Pancreas (tissue), 10 donors: ENCODE data around the gene PLAU. TPM values are rescaled to one million over a fixed set of nuclear protein-coding genes. Genes with fewer than 3 reads are reported as not detected.

ENCODE experiments used
- ATAC-seq, 4 donors: fragments of 200-7000 bp; cut with Tn5 transposase; one replicate each; pipeline versions ENCODE4 v1.8.0 to v1.9.1; 2020; ENCODE audit warnings: mild to moderate bottlenecking in 4 of 4, moderate library complexity in 4 of 4
- DNase-seq, 6 donors: peaks; one replicate each; pipeline ENCODE4 v3.0.0-alpha.2; 2020
- FAIRE-seq: peaks from 2 replicates; lab custom pipeline; 2012; peaks lifted over from hg19 to GRCh38; lab: Jason Lieb, UNC
- H3K27ac ChIP-seq, 4 donors: fragments of 200-600 bp; sonication (generic); 1 replicate in 3 of 4; 2 replicates in 1 of 4; pipeline versions ENCODE4 v1.5.0 to v1.8.0; 2020
- H3K27me3 ChIP-seq, 4 donors: fragments of 200-600 bp; one replicate each; pipeline ENCODE4 v1.8.0; 2021
- H3K36me3 ChIP-seq, 3 donors: fragments of 200-600 bp; sonication (generic) in 1 of 3; one replicate each; pipeline versions ENCODE4 v1.5.0 to v1.8.0; 2020 to 2021
- H3K4me1 ChIP-seq, 3 donors: fragments of 200-600 bp; one replicate each; pipeline ENCODE4 v1.8.0; 2021
- H3K4me3 ChIP-seq, 4 donors: fragments of 200-600 bp; sonication (generic) in 2 of 4; one replicate each; pipeline versions ENCODE4 v1.5.0 to v1.8.0; 2020 to 2021
- H3K9me3 ChIP-seq, 4 donors: fragments of 200-600 bp; one replicate each; pipeline ENCODE4 v1.8.0; 2021
- CTCF ChIP-seq, 4 donors: fragments of 200-600 bp; sonication (generic) in 3 of 4; IDR thresholded peaks; one replicate each; pipeline versions ENCODE4 v1.5.0 to v1.8.0; 2021; ENCODE audit warnings: antibody characterized with exemption in 4 of 4
- WGBS, 2 donors: extraction: QIAGEN DNeasy Blood & Tissue Kit; methylation state at CpG; one replicate each; pipeline ENCODE4 v1.1.7; 2013; 5-methylcytosine and 5-hydroxymethylcytosine counted together
- intact Hi-C, 3 donors: fragments of 100-400 bp; cut with DNase I; formaldehyde crosslinking; loops; one replicate each; pipeline versions ENCODE4 v1.11.1 to v1.14.2; 2022
- polyA plus RNA-seq, 2 donors: library from polyadenylated mRNA; stranded (reverse); fragments of 200-250 nt; gene quantifications; one replicate each; pipeline ENCODE4 v1.2.3, GENCODE V29; 2013
- total RNA-seq, 6 donors: library from RNA; stranded (reverse); fragmentation: NEBNext Ultra II Directional in 4 of 6; extraction: Animal tissue kit (Norgen Biotek cat#: 25700) in 4 of 6; gene quantifications; one replicate each; pipeline versions ENCODE4 v1.2.1 to v1.2.4, GENCODE V29; 2021 to 2023
- donor health status: healthy with polysubstance abuse.
- donor health status: DM: no; HTN: no; CAD: no; lungs with moderate emphysema.
- donor health status: DM: no; HTN: no; CAD: no.
- donor health status: control.
- donor health status: control.
- donor health status: Bipolar disorder and iron deficiency.
- donor health status: DM: yes; HTN: yes; CAD: no.
- donor health status: DM: no; HTN: no; CAD: no.
- donor health status: DM: no; HTN: no; CAD: no.
- donor health status: DM: yes; HTN: yes; CAD: no.

The PLAU gene
- total and polyA plus RNA-seq, 8 donors, result 1.5 to 16.3 (median 3.6) TPM

GRCh38 chr10:73876157-73876556 lies 34.8 kb upstream of the PLAU start:
- no peaks in the 10 kb centered on the region for H3K36me3 ChIP-seq
- peaks cover 0 to 4% (median 0%) of the 10 kb centered on the region in 3 donors for H3K4me1 ChIP-seq
- H3K27me3 ChIP-seq, result no peaks in the 10 kb centered on the region
- no peak overlapping the region for H3K4me3 ChIP-seq
- H3K27ac ChIP-seq, result no peak overlapping the region
- DNase-seq (peak in 1 of 6 donors; percentile 40), FAIRE-seq (no peak), ATAC-seq (no peak)
- TF ChIP-seq CTCF (IDR thresholded peaks at IDR 0.05), result no peak
- WGBS, 2 donors, result 45 to 48% methylated on average over 4 of the region's 4 CpGs
- no peaks in the 10 kb centered on the region for H3K9me3 ChIP-seq
- intact Hi-C loops, result no loop called here

GRCh38 chr10:73876566-73876965 lies 34.4 kb upstream of the PLAU start:
- FAIRE-seq (no peak), DNase-seq (no peak), ATAC-seq (no peak)
- no peaks in the 10 kb centered on the region for H3K36me3 ChIP-seq
- no peak overlapping the region for H3K4me3 ChIP-seq
- TF ChIP-seq CTCF (IDR thresholded peaks at IDR 0.05), result no peak
- intact Hi-C loops, result no loop called here
- H3K27me3 ChIP-seq, result no peaks in the 10 kb centered on the region
- no peak overlapping the region for H3K27ac ChIP-seq
- H3K4me1 ChIP-seq, result peaks cover 0 to 4% (median 0%) of the 10 kb centered on the region in 3 donors
- H3K9me3 ChIP-seq, result no peaks in the 10 kb centered on the region

- WGBS, 2 donors, result 71 to 86% methylated on average over 4 of the region's 4 CpGs
- no peaks in the 10 kb centered on the region for H3K27me3 ChIP-seq
- no peaks in the 10 kb centered on the region for H3K36me3 ChIP-seq
- H3K4me1 ChIP-seq, result peaks cover 0 to 4% (median 0%) of the 10 kb centered on the region in 3 donors
- no peak overlapping the region for H3K27ac ChIP-seq
- no peak for TF ChIP-seq CTCF (IDR thresholded peaks at IDR 0.05)
- intact Hi-C loops, result no loop called here
- no peaks in the 10 kb centered on the region for H3K9me3 ChIP-seq
- H3K4me3 ChIP-seq, result no peak overlapping the region
- ATAC-seq, result no peak
- no peak for DNase-seq
- FAIRE-seq, result no peak
Measured at GRCh38 chr10:73876971-73877370, 34.0 kb upstream of the PLAU start.

GRCh38 chr10:73877533-73878160 lies 33.3 kb upstream of the PLAU start:
- 77 to 82% methylated on average over 9 of the region's 9 CpGs for WGBS, 2 donors
- H3K4me1 ChIP-seq, result peaks cover 0 to 4% (median 0%) of the 10 kb centered on the region in 3 donors
- intact Hi-C loops, result no loop called here

More at GRCh38 chr10:73877533-73878160, 33.3 kb upstream of the PLAU start:
- Histone ChIP-seq H3K9me3 (no peaks in the 10 kb centered on the region), H3K27me3 (no peaks in the 10 kb centered on the region), H3K4me3 (no peak overlapping the region), H3K27ac (no peak overlapping the region), H3K36me3 (no peaks in the 10 kb centered on the region)
- no peak for TF ChIP-seq CTCF (IDR thresholded peaks at IDR 0.05)
- no peak for ATAC-seq
- FAIRE-seq, result no peak
- no peak for DNase-seq
